HEK293 (cell line): Measurements from ENCODE around the gene CCDC50.

ENCODE experiments used
- CTCF ChIA-PET: fragments of 350-600 bp; formaldehyde crosslinking; extraction: SDS; loops from one replicate; lab custom pipeline; 2021; ENCODE audit warnings: antibody characterized with exemption; lab: Yijun Ruan, JAX
- POLR2A ChIA-PET: fragments of 300-600 bp; formaldehyde crosslinking; extraction: SDS; loops from one replicate; lab custom pipeline; 2020; ENCODE audit warnings: antibody characterized with exemption, inconsistent platforms; lab: Yijun Ruan, JAX
- H3K27ac ChIP-seq: fragments of 200-500 bp; sonication (Bioruptor generic); 2 replicates; pipeline ENCODE4 v1.5.1; 2014; ENCODE audit warnings: low read depth, low read length, control low read depth, inconsistent platforms; ENCODE audit errors: extremely low read depth
- H3K36me3 ChIP-seq, 2 experiments: fragments of 200-500 bp in 1 of 2; sonication (Bioruptor generic) in 1 of 2; 1 replicate in 1 of 2; 2 replicates in 1 of 2; pipeline ENCODE4 v1.5.1; 2014 to 2017; ENCODE audit warnings: inconsistent platforms in 2 of 2, low read length in 2 of 2; ENCODE audit not compliant: control insufficient read depth in 2 of 2, insufficient read depth in 1 of 2
- H3K4me1 ChIP-seq: fragments of 200-500 bp; sonication (Bioruptor generic); 2 replicates; pipeline ENCODE4 v1.5.1; 2014; ENCODE audit warnings: mild to moderate bottlenecking, low read length, inconsistent platforms; ENCODE audit not compliant: control insufficient read depth, insufficient read depth
- H3K4me3 ChIP-seq: 2 replicates; pipeline ENCODE4 v1.5.1; 2011; ENCODE audit warnings: low read depth, mild to moderate bottlenecking, control low read depth, low read length, moderate library complexity
- H3K9me3 ChIP-seq: fragments of 200-500 bp; sonication (Bioruptor generic); 2 replicates; pipeline ENCODE4 v1.5.1; 2014; ENCODE audit warnings: low read depth, low read length, inconsistent platforms; ENCODE audit not compliant: control insufficient read depth, insufficient read depth
- ATF2 ChIP-seq: fragments of 450-650 bp; formaldehyde crosslinking; IDR thresholded peaks from 2 replicates; pipeline ENCODE4 v1.5.1; 2016; ENCODE audit warnings: missing biosample characterization, missing genetic modification characterization, low read depth
- BCL6B ChIP-seq: fragments of 450-650 bp; formaldehyde crosslinking; IDR thresholded peaks from 2 replicates; pipeline ENCODE4 v1.5.1; 2017; ENCODE audit warnings: missing biosample characterization, missing genetic modification characterization
- GLI4 ChIP-seq: fragments of 450-650 bp; formaldehyde crosslinking; IDR thresholded peaks from 2 replicates; pipeline ENCODE4 v1.5.1; 2016; ENCODE audit warnings: missing biosample characterization, missing genetic modification characterization
- HIC1 ChIP-seq: fragments of 450-650 bp; formaldehyde crosslinking; IDR thresholded peaks from 2 replicates; pipeline ENCODE4 v1.5.1; 2016; ENCODE audit warnings: missing biosample characterization, missing genetic modification characterization
- KLF10 ChIP-seq: fragments of 450-650 bp; IDR thresholded peaks from 2 replicates; pipeline ENCODE4 v1.5.1; 2018; ENCODE audit warnings: missing biosample characterization, mild to moderate bottlenecking, missing genetic modification characterization
- MEIS1 ChIP-seq: sonication (generic); formaldehyde crosslinking; IDR thresholded peaks from 2 replicates; pipeline ENCODE4 v1.8.1; 2022; ENCODE audit warnings: missing genetic modification reagents, mild to moderate bottlenecking, borderline replicate concordance
- SP3 ChIP-seq: fragments of 450-650 bp; formaldehyde crosslinking; IDR thresholded peaks from 2 replicates; pipeline ENCODE4 v1.5.1; 2016; ENCODE audit warnings: missing biosample characterization, missing genetic modification characterization
- ZFHX2 ChIP-seq: fragments of 450-650 bp; formaldehyde crosslinking; conservative IDR thresholded peaks from 2 replicates; pipeline ENCODE4 v1.5.1; 2016; ENCODE audit warnings: missing biosample characterization, missing genetic modification characterization
- ZFP41 ChIP-seq: fragments of 450-650 bp; formaldehyde crosslinking; IDR thresholded peaks from 2 replicates; pipeline ENCODE4 v1.5.1; 2016; ENCODE audit warnings: missing biosample characterization, missing genetic modification characterization, borderline replicate concordance
- ZNF10 ChIP-seq: fragments of 450-650 bp; formaldehyde crosslinking; IDR thresholded peaks from 2 replicates; pipeline ENCODE4 v1.5.1; 2017; ENCODE audit warnings: missing biosample characterization, missing genetic modification characterization
- ZNF121 ChIP-seq: fragments of 450-650 bp; formaldehyde crosslinking; IDR thresholded peaks from 2 replicates; pipeline ENCODE4 v1.5.1; 2016; ENCODE audit warnings: missing biosample characterization, missing genetic modification characterization
- ZNF202 ChIP-seq: fragments of 450-650 bp; formaldehyde crosslinking; IDR thresholded peaks from 2 replicates; pipeline ENCODE4 v1.5.1; 2016; ENCODE audit warnings: missing biosample characterization, missing genetic modification characterization, borderline replicate concordance
- ZNF211 ChIP-seq: fragments of 450-650 bp; formaldehyde crosslinking; IDR thresholded peaks from 2 replicates; pipeline ENCODE4 v1.5.1; 2016; ENCODE audit warnings: low read depth, missing biosample characterization, missing genetic modification characterization
- ZNF26 ChIP-seq: fragments of 450-650 bp; formaldehyde crosslinking; IDR thresholded peaks from 2 replicates; pipeline ENCODE4 v1.5.1; 2016; ENCODE audit warnings: missing biosample characterization, missing genetic modification characterization
- ZNF280C ChIP-seq: fragments of 450-650 bp; formaldehyde crosslinking; IDR thresholded peaks from 2 replicates; pipeline ENCODE4 v1.5.1; 2016; ENCODE audit warnings: missing biosample characterization, missing genetic modification characterization
- ZNF302 ChIP-seq: fragments of 450-650 bp; formaldehyde crosslinking; IDR thresholded peaks from 2 replicates; pipeline ENCODE4 v1.5.1; 2016; ENCODE audit warnings: missing biosample characterization, missing genetic modification characterization, low read depth
- ZNF366 ChIP-seq: fragments of 450-650 bp; formaldehyde crosslinking; conservative IDR thresholded peaks from 2 replicates; pipeline ENCODE4 v1.5.1; 2016; ENCODE audit warnings: missing biosample characterization, missing genetic modification characterization
- ZNF692 ChIP-seq: fragments of 450-650 bp; formaldehyde crosslinking; IDR thresholded peaks from 2 replicates; pipeline ENCODE4 v1.5.1; 2016; ENCODE audit warnings: missing biosample characterization, missing genetic modification characterization
- ZNF791 ChIP-seq: fragments of 450-650 bp; formaldehyde crosslinking; IDR thresholded peaks from 2 replicates; pipeline ENCODE4 v1.5.1; 2016; ENCODE audit warnings: missing biosample characterization, missing genetic modification characterization
- ZSCAN23 ChIP-seq: fragments of 450-650 bp; formaldehyde crosslinking; IDR thresholded peaks from 2 replicates; pipeline ENCODE4 v1.5.1; 2016; ENCODE audit warnings: missing biosample characterization, missing genetic modification characterization

The CCDC50 gene

GRCh38 chr3:191313296-191313695 lies 15.9 kb upstream of the CCDC50 start (continued):
- TF ChIP-seq ZNF366 (no peak), ZNF692 (tag by site-specific recombination) (no peak), GLI4 (tag by site-specific recombination) (no peak), ZNF791 (tag by site-specific recombination) (no peak), KLF10 (no peak), HIC1 (tag by site-specific recombination) (no peak), ZNF26 (tag by site-specific recombination) (no peak), ZFP41 (no peak), MEIS1 (no peak)

GRCh38 chr3:191314109-191314728 lies 15.0 kb upstream of the CCDC50 start:
- ChIA-PET POLR2A (no interaction called here), CTCF (interaction anchor here (0.7 kb wide), 1 partner anchor 130 kb away, joined by 3 read pairs; no protein-coding TSS in a partner anchor)
- Histone ChIP-seq H3K9me3 (no peaks in the 10 kb centered on the region), H3K27ac (no peak overlapping the region), H3K36me3 (no peaks in the 10 kb centered on the region), H3K4me1 (no peaks in the 10 kb centered on the region), H3K4me3 (no peak overlapping the region)
- TF ChIP-seq ZNF302, result no peak
- TF ChIP-seq ATF2 (tag by site-specific recombination), result no peak
- TF ChIP-seq ZNF211 (tag by site-specific recombination), result no peak
- TF ChIP-seq BCL6B, result no peak
- TF ChIP-seq ZNF121 (tag by site-specific recombination), result no peak

- CTCF ChIA-PET, result interaction anchor here (0.6 kb wide), 1 partner anchor 169 kb away, joined by 3 read pairs; no protein-coding TSS in a partner anchor
- no peak for TF ChIP-seq ZFHX2
- TF ChIP-seq ZNF280C (tag by site-specific recombination), result no peak
- TF ChIP-seq ZNF202 (tag by site-specific recombination), result peak; percentile 62; the same call in 1 of the 2 replicates
- no peak for TF ChIP-seq SP3 (tag by site-specific recombination)
- TF ChIP-seq ZNF10 (tag by site-specific recombination), result no peak
- TF ChIP-seq ZSCAN23, result no peak
- Histone ChIP-seq H3K4me1 (no peaks in the 10 kb centered on the region), H3K4me3 (no peak overlapping the region), H3K27ac (no peak overlapping the region), H3K36me3 (no peaks in the 10 kb centered on the region), H3K9me3 (no peaks in the 10 kb centered on the region)
- POLR2A ChIA-PET, result no interaction called here
These were observed 12.2 kb upstream of the CCDC50 start for GRCh38 chr3:191316876-191317603.
